Lower leg skin (tissue), 3 donors: ENCODE measurements around the gene CCDC142.

Experiments
- POLR2A ChIP-seq, 2 donors: fragments of 450-650 bp; IDR thresholded peaks; one replicate each; pipeline ENCODE4 v1.6.1; 2016 to 2017; ENCODE audit warnings: antibody characterized with exemption in 2 of 2, mild to moderate bottlenecking in 1 of 2, moderate library complexity in 1 of 2
- TF ChIP-seq, protein P1 (sequence below), 3 donors: fragments of 450-650 bp; IDR thresholded peaks; one replicate each; pipeline ENCODE4 v1.5.1; 2016; ENCODE audit warnings: antibody characterized with exemption in 3 of 3, mild to moderate bottlenecking in 3 of 3, moderate library complexity in 2 of 3

- TF ChIP-seq, protein P1, sequence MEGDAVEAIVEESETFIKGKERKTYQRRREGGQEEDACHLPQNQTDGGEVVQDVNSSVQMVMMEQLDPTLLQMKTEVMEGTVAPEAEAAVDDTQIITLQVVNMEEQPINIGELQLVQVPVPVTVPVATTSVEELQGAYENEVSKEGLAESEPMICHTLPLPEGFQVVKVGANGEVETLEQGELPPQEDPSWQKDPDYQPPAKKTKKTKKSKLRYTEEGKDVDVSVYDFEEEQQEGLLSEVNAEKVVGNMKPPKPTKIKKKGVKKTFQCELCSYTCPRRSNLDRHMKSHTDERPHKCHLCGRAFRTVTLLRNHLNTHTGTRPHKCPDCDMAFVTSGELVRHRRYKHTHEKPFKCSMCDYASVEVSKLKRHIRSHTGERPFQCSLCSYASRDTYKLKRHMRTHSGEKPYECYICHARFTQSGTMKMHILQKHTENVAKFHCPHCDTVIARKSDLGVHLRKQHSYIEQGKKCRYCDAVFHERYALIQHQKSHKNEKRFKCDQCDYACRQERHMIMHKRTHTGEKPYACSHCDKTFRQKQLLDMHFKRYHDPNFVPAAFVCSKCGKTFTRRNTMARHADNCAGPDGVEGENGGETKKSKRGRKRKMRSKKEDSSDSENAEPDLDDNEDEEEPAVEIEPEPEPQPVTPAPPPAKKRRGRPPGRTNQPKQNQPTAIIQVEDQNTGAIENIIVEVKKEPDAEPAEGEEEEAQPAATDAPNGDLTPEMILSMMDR (IDR thresholded peaks at IDR 0.05), result peak in 1 of 3 donors; percentile 84
- TF ChIP-seq POLR2A (IDR thresholded peaks at IDR 0.05), result no peak
Observed at GRCh38 chr2:74482801-74483674, at the start of gene CCDC142, which contains the start of gene TTC31.
